ENCODE data around the gene LEMD2.

- peak; percentile 99 for TF ChIP-seq CTCF (conservative IDR thresholded peaks at IDR 0.05; ENCODE audit: low read depth, low read length)
- TF ChIP-seq EZH2 (IDR thresholded peaks at IDR 0.05; ENCODE audit: borderline replicate concordance, low read depth, low read length, poor library complexity, severe bottlenecking): no peak
Observed at GRCh38 chr6:33771146-33772081, 17.5 kb downstream of the LEMD2 start.
